ENCODE results near the gene ST3GAL2.

ST3GAL2 gene

DNA sequence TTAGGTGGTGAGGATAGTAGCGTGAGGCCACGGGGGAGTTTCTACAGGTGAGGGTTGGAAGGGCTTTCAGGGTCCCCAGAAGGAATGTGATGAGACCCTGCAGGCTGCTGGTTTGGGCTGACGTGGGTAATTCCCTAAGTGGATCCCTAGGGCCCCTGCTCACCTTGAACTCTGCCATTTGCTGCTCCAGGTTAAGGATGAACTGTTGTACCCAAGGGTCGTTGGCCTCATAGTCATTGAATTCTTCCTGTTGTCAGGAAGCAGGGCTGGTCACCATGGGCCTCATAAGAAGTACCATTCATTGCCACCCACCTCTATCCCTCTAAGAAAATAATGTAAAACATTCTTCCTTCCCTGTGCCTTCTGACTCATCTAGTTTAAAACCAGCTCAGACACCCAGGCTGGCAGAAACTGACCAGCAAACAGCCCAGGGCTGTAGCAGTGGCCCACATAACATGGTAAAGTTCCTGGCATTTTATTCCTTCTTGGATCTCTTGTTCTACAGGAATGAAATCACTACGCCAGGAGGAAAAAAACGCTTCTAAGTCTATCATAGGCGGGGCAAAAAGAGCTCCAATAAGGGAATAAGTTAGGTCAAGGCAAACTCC is 43.1 kb upstream of the ST3GAL2 start:
- TF ChIP-seq, protein P1, sequence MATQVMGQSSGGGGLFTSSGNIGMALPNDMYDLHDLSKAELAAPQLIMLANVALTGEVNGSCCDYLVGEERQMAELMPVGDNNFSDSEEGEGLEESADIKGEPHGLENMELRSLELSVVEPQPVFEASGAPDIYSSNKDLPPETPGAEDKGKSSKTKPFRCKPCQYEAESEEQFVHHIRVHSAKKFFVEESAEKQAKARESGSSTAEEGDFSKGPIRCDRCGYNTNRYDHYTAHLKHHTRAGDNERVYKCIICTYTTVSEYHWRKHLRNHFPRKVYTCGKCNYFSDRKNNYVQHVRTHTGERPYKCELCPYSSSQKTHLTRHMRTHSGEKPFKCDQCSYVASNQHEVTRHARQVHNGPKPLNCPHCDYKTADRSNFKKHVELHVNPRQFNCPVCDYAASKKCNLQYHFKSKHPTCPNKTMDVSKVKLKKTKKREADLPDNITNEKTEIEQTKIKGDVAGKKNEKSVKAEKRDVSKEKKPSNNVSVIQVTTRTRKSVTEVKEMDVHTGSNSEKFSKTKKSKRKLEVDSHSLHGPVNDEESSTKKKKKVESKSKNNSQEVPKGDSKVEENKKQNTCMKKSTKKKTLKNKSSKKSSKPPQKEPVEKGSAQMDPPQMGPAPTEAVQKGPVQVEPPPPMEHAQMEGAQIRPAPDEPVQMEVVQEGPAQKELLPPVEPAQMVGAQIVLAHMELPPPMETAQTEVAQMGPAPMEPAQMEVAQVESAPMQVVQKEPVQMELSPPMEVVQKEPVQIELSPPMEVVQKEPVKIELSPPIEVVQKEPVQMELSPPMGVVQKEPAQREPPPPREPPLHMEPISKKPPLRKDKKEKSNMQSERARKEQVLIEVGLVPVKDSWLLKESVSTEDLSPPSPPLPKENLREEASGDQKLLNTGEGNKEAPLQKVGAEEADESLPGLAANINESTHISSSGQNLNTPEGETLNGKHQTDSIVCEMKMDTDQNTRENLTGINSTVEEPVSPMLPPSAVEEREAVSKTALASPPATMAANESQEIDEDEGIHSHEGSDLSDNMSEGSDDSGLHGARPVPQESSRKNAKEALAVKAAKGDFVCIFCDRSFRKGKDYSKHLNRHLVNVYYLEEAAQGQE (IDR thresholded peaks at IDR 0.05; ENCODE audit: low read depth), result no peak
- TF ChIP-seq TCF12 (IDR thresholded peaks at IDR 0.05; ENCODE audit: low read depth) (no peak), EP300 (IDR thresholded peaks at IDR 0.05; ENCODE audit: borderline replicate concordance) (no peak), ZBTB7A (IDR thresholded peaks at IDR 0.05; ENCODE audit: low read depth) (no peak), FOXM1 (IDR thresholded peaks at IDR 0.05; ENCODE audit: borderline replicate concordance, low read depth) (no peak), EGR1 (IDR thresholded peaks at IDR 0.05) (no peak), CEBPB (IDR thresholded peaks at IDR 0.05) (no peak), TEAD4 (IDR thresholded peaks at IDR 0.05) (no peak), RAD21 (IDR thresholded peaks at IDR 0.05; ENCODE audit: low read depth) (no peak), TAF1 (IDR thresholded peaks at IDR 0.05; ENCODE audit: low read depth) (no peak), CREB1 (IDR thresholded peaks at IDR 0.05; ENCODE audit: low read depth) (no peak), NFIC (IDR thresholded peaks at IDR 0.05) (no peak), YY1 (IDR thresholded peaks at IDR 0.05; ENCODE audit: low read depth) (no peak)
- TF ChIP-seq, protein P2, sequence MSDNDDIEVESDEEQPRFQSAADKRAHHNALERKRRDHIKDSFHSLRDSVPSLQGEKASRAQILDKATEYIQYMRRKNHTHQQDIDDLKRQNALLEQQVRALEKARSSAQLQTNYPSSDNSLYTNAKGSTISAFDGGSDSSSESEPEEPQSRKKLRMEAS (IDR thresholded peaks at IDR 0.05), result no peak
- TF ChIP-seq, protein P3, sequence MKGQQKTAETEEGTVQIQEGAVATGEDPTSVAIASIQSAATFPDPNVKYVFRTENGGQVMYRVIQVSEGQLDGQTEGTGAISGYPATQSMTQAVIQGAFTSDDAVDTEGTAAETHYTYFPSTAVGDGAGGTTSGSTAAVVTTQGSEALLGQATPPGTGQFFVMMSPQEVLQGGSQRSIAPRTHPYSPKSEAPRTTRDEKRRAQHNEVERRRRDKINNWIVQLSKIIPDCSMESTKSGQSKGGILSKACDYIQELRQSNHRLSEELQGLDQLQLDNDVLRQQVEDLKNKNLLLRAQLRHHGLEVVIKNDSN (IDR thresholded peaks at IDR 0.05), result no peak

DNA sequence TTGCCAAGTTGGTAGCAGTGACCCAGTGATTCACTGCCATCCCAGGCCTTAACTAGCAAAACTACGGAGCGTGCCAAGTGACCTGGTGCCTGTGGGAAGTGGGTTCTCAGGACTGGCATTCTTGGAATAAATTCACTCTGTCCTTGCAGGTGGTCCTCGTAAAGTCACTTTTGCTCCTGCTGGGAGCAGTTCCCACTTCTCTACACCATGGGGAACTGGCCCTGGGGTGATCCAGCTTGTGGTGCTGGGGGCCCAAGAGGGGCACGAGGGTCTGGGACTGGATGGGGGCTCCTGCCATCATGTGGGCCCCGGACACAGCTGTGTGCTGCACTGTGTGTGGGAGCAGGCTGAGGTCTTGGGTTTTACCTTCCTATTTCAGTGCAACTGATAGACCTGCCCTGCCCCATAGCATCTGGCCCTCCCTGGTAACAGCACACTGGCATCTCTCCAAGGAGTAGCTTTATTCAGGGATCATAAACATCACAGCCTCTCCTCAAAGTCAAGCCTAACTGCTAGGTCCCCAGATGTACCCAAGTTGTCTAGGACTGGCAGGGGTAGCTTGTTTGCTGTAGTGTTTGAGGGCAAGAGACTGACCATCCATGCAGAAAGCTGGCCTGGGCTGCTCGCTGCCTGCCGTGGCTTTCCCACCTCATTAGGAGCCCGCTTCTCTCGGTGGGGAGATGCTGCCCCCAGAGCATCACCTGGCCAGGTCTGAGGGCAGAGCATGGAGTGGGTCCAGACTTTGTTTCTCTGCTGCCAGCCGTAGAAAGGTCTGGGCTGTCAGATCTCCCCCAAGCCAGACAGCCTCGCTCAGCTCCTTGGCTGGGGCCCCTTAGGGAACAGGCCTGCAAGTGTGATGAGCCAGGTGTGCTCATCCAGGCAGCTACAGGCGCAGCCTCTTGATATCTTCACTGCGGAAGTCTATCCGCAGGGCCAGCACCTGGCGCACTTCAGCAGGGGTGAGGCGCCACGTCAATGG is 41.5 kb upstream of the ST3GAL2 start:
- TF ChIP-seq CEBPB (IDR thresholded peaks at IDR 0.05) (no peak), TAF1 (IDR thresholded peaks at IDR 0.05; ENCODE audit: low read depth) (no peak), FOXM1 (IDR thresholded peaks at IDR 0.05; ENCODE audit: borderline replicate concordance, low read depth) (no peak), RAD21 (IDR thresholded peaks at IDR 0.05; ENCODE audit: low read depth) (no peak), TCF12 (IDR thresholded peaks at IDR 0.05; ENCODE audit: low read depth) (no peak), ZBTB7A (IDR thresholded peaks at IDR 0.05; ENCODE audit: low read depth) (no peak), YY1 (IDR thresholded peaks at IDR 0.05; ENCODE audit: low read depth) (no peak), EGR1 (IDR thresholded peaks at IDR 0.05) (no peak), EP300 (IDR thresholded peaks at IDR 0.05; ENCODE audit: borderline replicate concordance) (no peak), CREB1 (IDR thresholded peaks at IDR 0.05; ENCODE audit: low read depth) (no peak)
- TF ChIP-seq, protein P3 (IDR thresholded peaks at IDR 0.05), result no peak
- TF ChIP-seq, protein P2 (IDR thresholded peaks at IDR 0.05), result no peak
- TF ChIP-seq, protein P1 (IDR thresholded peaks at IDR 0.05; ENCODE audit: low read depth), result no peak

DNA sequence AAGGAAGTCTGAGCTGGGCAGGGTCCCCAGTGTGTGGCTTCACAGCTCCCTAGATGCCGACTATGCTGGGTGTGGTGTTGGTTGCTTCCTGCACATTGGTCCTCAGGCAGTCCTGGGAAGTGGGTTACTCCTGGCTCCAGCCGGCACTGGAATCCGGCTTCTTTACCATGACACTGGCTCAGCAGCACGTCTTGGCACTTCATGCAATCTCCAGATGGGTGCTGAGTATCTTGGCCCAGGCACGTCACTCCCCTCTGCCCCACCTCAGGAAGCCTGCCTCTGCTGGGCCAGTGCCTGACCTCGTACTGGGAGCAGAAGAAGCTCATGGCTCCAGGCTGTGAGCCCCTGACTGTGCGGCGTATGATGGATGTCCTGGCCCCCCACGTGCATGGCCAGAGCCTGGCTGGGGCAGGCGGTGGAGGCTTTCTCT is 40.0 kb upstream of the ST3GAL2 start:
- TF ChIP-seq EGR1 (IDR thresholded peaks at IDR 0.05) (no peak), CREB1 (IDR thresholded peaks at IDR 0.05; ENCODE audit: low read depth) (no peak), FOXM1 (IDR thresholded peaks at IDR 0.05; ENCODE audit: borderline replicate concordance, low read depth) (no peak), CEBPB (IDR thresholded peaks at IDR 0.05) (no peak), NFIC (IDR thresholded peaks at IDR 0.05) (no peak), RAD21 (IDR thresholded peaks at IDR 0.05; ENCODE audit: low read depth) (no peak), TEAD4 (IDR thresholded peaks at IDR 0.05) (no peak), YY1 (IDR thresholded peaks at IDR 0.05; ENCODE audit: low read depth) (no peak), ZBTB7A (IDR thresholded peaks at IDR 0.05; ENCODE audit: low read depth) (no peak)
- TF ChIP-seq, protein P2 (IDR thresholded peaks at IDR 0.05), result no peak

DNA sequence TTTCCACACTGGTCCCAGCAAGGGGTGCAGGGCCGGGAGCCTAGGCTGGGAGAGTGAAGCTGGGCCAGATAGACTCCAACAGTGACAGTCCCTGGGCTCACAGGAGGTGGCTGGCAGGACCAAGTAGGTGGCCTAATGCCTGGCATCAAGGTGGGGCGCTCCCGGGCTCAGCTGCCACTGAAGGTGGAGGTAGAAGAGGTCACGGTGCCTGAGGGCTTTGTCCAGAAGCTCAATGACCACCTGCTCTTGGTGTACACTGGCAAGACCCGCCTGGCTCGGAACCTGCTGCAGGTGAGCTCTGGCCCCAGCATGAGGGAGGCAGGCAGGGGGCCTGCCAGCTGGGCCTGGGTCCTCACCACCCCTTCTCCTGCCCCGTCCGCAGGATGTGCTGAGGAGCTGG is 39.3 kb upstream of the ST3GAL2 start:
- TF ChIP-seq EGR1 (IDR thresholded peaks at IDR 0.05) (no peak), NFIC (IDR thresholded peaks at IDR 0.05) (no peak), TCF12 (IDR thresholded peaks at IDR 0.05; ENCODE audit: low read depth) (no peak), TAF1 (IDR thresholded peaks at IDR 0.05; ENCODE audit: low read depth) (no peak), TEAD4 (IDR thresholded peaks at IDR 0.05) (no peak)
- TF ChIP-seq, protein P1 (IDR thresholded peaks at IDR 0.05; ENCODE audit: low read depth), result no peak
